ENCODE measurements around the gene PLXNA4. TPM values are rescaled to one million over a fixed set of nuclear protein-coding genes. Genes with fewer than 3 reads are reported as not detected.
A peak's percentile ranks its signal among the peaks of the same experiment; 100 is the strongest.

Gene PLXNA4
- total and polyA plus RNA-seq, 2 experiments from 2014 or later, result 0.32 TPM; not detected in 1

GRCh38 chr7:132140341-132140740 lies 435.9 kb downstream of the PLXNA4 start:
- peak; percentile 33 for DNase-seq
- in situ Hi-C loops (cut with MboI), result no loop called here

GRCh38 chr7:132138817-132139216 lies 437.5 kb downstream of the PLXNA4 start:
- peak; percentile 36 for DNase-seq
- Histone ChIP-seq H3K79me2 (ENCODE audit: insufficient read depth) (no peaks in the 10 kb centered on the region), H3K36me3 (ENCODE audit: low read depth) (no peaks in the 10 kb centered on the region), H3K9me3 (ENCODE audit: low read depth) (no peaks in the 10 kb centered on the region), H3K4me2 (ENCODE audit: unreplicated experiment) (no peak overlapping the region), H3F3A (ENCODE audit: insufficient read depth) (0 out of 2 replicates have a peak, but pooled peaks cover 6% of the 10 kb centered on the region), H3K27ac (no peak overlapping the region), H2AFZ (no peak overlapping the region), H3K4me3 (no peak overlapping the region), H3K27me3 (replicated peaks; ENCODE audit: insufficient read depth) (no peaks in the 10 kb centered on the region), H4K20me1 (ENCODE audit: insufficient read depth) (no peaks in the 10 kb centered on the region), H3K9ac (no peak overlapping the region), H3K4me1 (ENCODE audit: insufficient read depth) (peaks cover 22% of the 10 kb centered on the region), H3K9me2 (ENCODE audit: insufficient read depth) (no peaks in the 10 kb centered on the region)
- WGBS, 2 experiments (ENCODE audit: low coverage in 1 of 2, low lambda C conversion rate in 2 of 2, missing lambda C conversion rate in 2 of 2), result 82 to 86% methylated on average over 2 of the region's 2 CpGs
- in situ Hi-C loops (cut with MboI), result no loop called here
- TF ChIP-seq EZH2phosphoT487 (IDR thresholded peaks at IDR 0.05; ENCODE audit: insufficient read depth, low read depth) (no peak), EZH2 (IDR thresholded peaks at IDR 0.05; ENCODE audit: insufficient read depth, poor library complexity, severe bottlenecking) (no peak)

More at GRCh38 chr7:132140341-132140740, 435.9 kb downstream of the PLXNA4 start:
- no peak overlapping the region for H3K4me3 ChIP-seq
- WGBS, 2 experiments (ENCODE audit: low coverage in 1 of 2, low lambda C conversion rate in 2 of 2, missing lambda C conversion rate in 2 of 2), result 49 to 54% methylated on average over 5 of the region's 5 CpGs
- peaks cover 10% of the 10 kb centered on the region; the same call in 1 of the 2 replicates for H3F3A ChIP-seq (ENCODE audit: insufficient read depth)
- H3K27me3 ChIP-seq (replicated peaks; ENCODE audit: insufficient read depth), result no peaks in the 10 kb centered on the region
- no peaks in the 10 kb centered on the region for H3K9me3 ChIP-seq (ENCODE audit: low read depth)
- no peak overlapping the region for H3K9ac ChIP-seq
- H3K36me3 ChIP-seq (ENCODE audit: low read depth), result no peaks in the 10 kb centered on the region
- no peaks in the 10 kb centered on the region for H3K9me2 ChIP-seq (ENCODE audit: insufficient read depth)
- H3K4me1 ChIP-seq (ENCODE audit: insufficient read depth), result peaks cover 26% of the 10 kb centered on the region
- H3K79me2 ChIP-seq (ENCODE audit: insufficient read depth), result no peaks in the 10 kb centered on the region
- no peak for TF ChIP-seq EZH2phosphoT487 (IDR thresholded peaks at IDR 0.05; ENCODE audit: insufficient read depth, low read depth)
- no peak for TF ChIP-seq EZH2 (IDR thresholded peaks at IDR 0.05; ENCODE audit: insufficient read depth, poor library complexity, severe bottlenecking)
- no peak overlapping the region for H3K4me2 ChIP-seq (ENCODE audit: unreplicated experiment)
- H4K20me1 ChIP-seq (ENCODE audit: insufficient read depth), result no peaks in the 10 kb centered on the region
- peak overlapping the region; percentile 7; the same call in 1 of the 2 replicates for H3K27ac ChIP-seq
- H2AFZ ChIP-seq, result no peak overlapping the region

- Histone ChIP-seq H3K9ac (no peak overlapping the region), H3K9me3 (ENCODE audit: low read depth) (no peaks in the 10 kb centered on the region), H3K4me1 (ENCODE audit: insufficient read depth) (peaks cover 22% of the 10 kb centered on the region), H3K4me3 (no peak overlapping the region), H3K36me3 (ENCODE audit: low read depth) (no peaks in the 10 kb centered on the region), H4K20me1 (ENCODE audit: insufficient read depth) (no peaks in the 10 kb centered on the region), H2AFZ (no peak overlapping the region), H3F3A (ENCODE audit: insufficient read depth) (0 out of 2 replicates have a peak, but pooled peaks cover 6% of the 10 kb centered on the region), H3K27ac (no peak overlapping the region), H3K27me3 (replicated peaks; ENCODE audit: insufficient read depth) (no peaks in the 10 kb centered on the region), H3K79me2 (ENCODE audit: insufficient read depth) (no peaks in the 10 kb centered on the region), H3K4me2 (ENCODE audit: unreplicated experiment) (no peak overlapping the region), H3K9me2 (ENCODE audit: insufficient read depth) (no peaks in the 10 kb centered on the region)
- 89 to 91% methylated on average over 4 to 5 of the region's 5 CpGs for WGBS, 2 experiments (ENCODE audit: low coverage in 1 of 2, low lambda C conversion rate in 2 of 2, missing lambda C conversion rate in 2 of 2)
- in situ Hi-C loops (cut with MboI), result no loop called here
- TF ChIP-seq EZH2 (IDR thresholded peaks at IDR 0.05; ENCODE audit: insufficient read depth, poor library complexity, severe bottlenecking) (no peak), EZH2phosphoT487 (IDR thresholded peaks at IDR 0.05; ENCODE audit: insufficient read depth, low read depth) (no peak)
- no peak for DNase-seq
These were observed 438.6 kb downstream of the PLXNA4 start for GRCh38 chr7:132137681-132138080.

GRCh38 chr7:132135746-132136385 lies 440.4 kb downstream of the PLXNA4 start:
- H3K27me3 ChIP-seq (replicated peaks; ENCODE audit: insufficient read depth), result no peaks in the 10 kb centered on the region
- H3K4me2 ChIP-seq (ENCODE audit: unreplicated experiment), result no peak overlapping the region
- H3K9me3 ChIP-seq (ENCODE audit: low read depth), result no peaks in the 10 kb centered on the region
- no peak for DNase-seq
- no peak overlapping the region for H3K4me3 ChIP-seq
- no peak overlapping the region for H3K9ac ChIP-seq
- TF ChIP-seq EZH2phosphoT487 (IDR thresholded peaks at IDR 0.05; ENCODE audit: insufficient read depth, low read depth) (no peak), EZH2 (IDR thresholded peaks at IDR 0.05; ENCODE audit: insufficient read depth, poor library complexity, severe bottlenecking) (no peak)
- no peak overlapping the region for H2AFZ ChIP-seq
- no peak overlapping the region for H3K27ac ChIP-seq
- H3K9me2 ChIP-seq (ENCODE audit: insufficient read depth), result no peaks in the 10 kb centered on the region
- peaks cover 15% of the 10 kb centered on the region; the same call in 1 of the 2 replicates for H3K4me1 ChIP-seq (ENCODE audit: insufficient read depth)
- 0 out of 2 replicates have a peak, but pooled peaks cover 5% of the 10 kb centered on the region for H3F3A ChIP-seq (ENCODE audit: insufficient read depth)
- no peaks in the 10 kb centered on the region for H3K36me3 ChIP-seq (ENCODE audit: low read depth)
- no peaks in the 10 kb centered on the region for H3K79me2 ChIP-seq (ENCODE audit: insufficient read depth)
- H4K20me1 ChIP-seq (ENCODE audit: insufficient read depth), result no peaks in the 10 kb centered on the region
- 84 to 86% methylated on average over 8 of the region's 8 CpGs for WGBS, 2 experiments (ENCODE audit: low coverage in 1 of 2, low lambda C conversion rate in 2 of 2, missing lambda C conversion rate in 2 of 2)
- in situ Hi-C loops (cut with MboI), result no loop called here

Data from GM23248 (cell line).